ENCODE data around the gene STAU1. TPM values are rescaled to one million over a fixed set of nuclear protein-coding genes. Genes with fewer than 3 reads are reported as not detected.

STAU1 gene
- total and polyA plus RNA-seq, 4 donors = 29.3 to 84.9 (median 56.3) TPM

DNA sequence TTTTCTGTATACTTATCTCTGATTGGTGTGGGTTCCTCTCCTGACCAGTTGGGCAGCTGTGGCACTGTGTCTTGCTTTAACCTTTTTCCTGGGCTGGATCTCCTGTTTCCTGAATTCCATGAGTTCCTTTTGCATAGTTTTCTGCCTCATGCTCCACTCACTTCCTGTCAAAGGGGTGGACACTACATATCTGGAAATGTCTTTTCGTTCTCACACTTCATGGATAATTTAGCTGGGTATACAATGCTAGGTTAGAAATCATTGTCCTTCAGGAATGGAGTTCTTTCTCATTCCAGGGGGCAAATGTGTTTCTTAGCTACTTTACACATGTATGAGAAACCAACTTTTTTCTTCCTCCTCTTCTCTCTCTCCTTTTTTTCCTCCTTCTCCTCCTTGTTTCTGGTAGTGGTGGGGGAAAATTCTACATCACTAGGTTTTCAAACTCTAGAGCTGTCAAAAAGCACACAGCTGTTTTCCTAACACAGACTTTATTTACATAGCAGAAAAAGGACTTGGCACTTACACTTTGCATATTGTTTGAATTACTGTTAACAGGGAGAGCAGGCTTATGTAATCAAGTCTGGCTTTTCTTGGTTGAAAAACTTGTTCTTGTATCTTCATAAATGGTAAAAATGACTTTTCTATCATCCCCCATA is 22.1 kb upstream of the STAU1 start:
- DNase-seq (peak in 2 of 3 donors; percentile 16 to 41), ATAC-seq (ENCODE audit: insufficient read depth, low FRiP score) (no peak)
- no peaks in the 10 kb centered on the region for H3K27me3 ChIP-seq (ENCODE audit: control insufficient read depth in 3 of 3, insufficient read depth in 3 of 3, low read length in 2 of 3)
- no peak overlapping the region for H3K27ac ChIP-seq (ENCODE audit: low read depth in 1 of 2, low read length in 1 of 2)
- no peaks in the 10 kb centered on the region for H3K4me1 ChIP-seq (ENCODE audit: control insufficient read depth in 5 of 5, insufficient read depth in 5 of 5, low read length in 5 of 5)
- H3K9ac ChIP-seq (ENCODE audit: insufficient read depth in 1 of 2, low read length in 2 of 2) = no peak overlapping the region
- WGBS, 2 donors = 76 to 84% methylated on average over 1 of the region's 1 CpG
- TF ChIP-seq, protein P1, sequence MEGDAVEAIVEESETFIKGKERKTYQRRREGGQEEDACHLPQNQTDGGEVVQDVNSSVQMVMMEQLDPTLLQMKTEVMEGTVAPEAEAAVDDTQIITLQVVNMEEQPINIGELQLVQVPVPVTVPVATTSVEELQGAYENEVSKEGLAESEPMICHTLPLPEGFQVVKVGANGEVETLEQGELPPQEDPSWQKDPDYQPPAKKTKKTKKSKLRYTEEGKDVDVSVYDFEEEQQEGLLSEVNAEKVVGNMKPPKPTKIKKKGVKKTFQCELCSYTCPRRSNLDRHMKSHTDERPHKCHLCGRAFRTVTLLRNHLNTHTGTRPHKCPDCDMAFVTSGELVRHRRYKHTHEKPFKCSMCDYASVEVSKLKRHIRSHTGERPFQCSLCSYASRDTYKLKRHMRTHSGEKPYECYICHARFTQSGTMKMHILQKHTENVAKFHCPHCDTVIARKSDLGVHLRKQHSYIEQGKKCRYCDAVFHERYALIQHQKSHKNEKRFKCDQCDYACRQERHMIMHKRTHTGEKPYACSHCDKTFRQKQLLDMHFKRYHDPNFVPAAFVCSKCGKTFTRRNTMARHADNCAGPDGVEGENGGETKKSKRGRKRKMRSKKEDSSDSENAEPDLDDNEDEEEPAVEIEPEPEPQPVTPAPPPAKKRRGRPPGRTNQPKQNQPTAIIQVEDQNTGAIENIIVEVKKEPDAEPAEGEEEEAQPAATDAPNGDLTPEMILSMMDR (IDR thresholded peaks at IDR 0.05; ENCODE audit: control extremely low read depth, extremely low read depth) = no peak
- no peaks in the 10 kb centered on the region for H3K36me3 ChIP-seq (ENCODE audit: control insufficient read depth in 4 of 4, insufficient read depth in 4 of 4, low read length in 4 of 4)
- peaks cover 0 to 5% (median 1%) of the 10 kb centered on the region in 4 donors for H3K9me3 ChIP-seq (ENCODE audit: control insufficient read depth in 4 of 4, insufficient read depth in 3 of 4, low read length in 3 of 4)
- no peak overlapping the region for H3K4me3 ChIP-seq

DNA sequence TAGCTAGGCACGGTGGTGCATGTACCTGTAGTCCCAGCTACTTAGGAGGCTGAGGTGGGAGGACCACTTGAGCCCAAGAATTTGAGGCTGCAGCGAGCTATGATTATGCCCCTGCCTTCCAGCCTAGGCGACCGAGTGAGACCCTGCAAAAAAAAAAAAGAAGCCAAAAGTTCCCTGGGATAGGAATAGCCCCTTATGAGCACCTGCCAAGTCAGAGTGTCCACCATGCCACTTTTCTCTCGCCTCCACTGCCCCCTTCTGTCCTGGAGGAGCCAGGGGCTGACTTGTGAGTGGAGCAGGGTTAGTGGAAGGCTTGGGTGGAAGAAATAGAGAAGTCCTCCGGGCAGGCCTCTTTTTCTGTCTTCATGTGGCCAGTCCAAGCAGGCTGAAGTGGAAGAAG is 18.9 kb upstream of the STAU1 start:
- 92% methylated on average over 6 of the region's 6 CpGs for WGBS, 2 donors
- DNase-seq = no peak
- no peaks in the 10 kb centered on the region for H3K27me3 ChIP-seq (ENCODE audit: control insufficient read depth in 3 of 3, insufficient read depth in 3 of 3, low read length in 2 of 3)
- H3K36me3 ChIP-seq (ENCODE audit: control insufficient read depth in 4 of 4, insufficient read depth in 4 of 4, low read length in 4 of 4) = no peaks in the 10 kb centered on the region
- ATAC-seq (ENCODE audit: insufficient read depth, low FRiP score) = no peak
- no peak overlapping the region for H3K9ac ChIP-seq (ENCODE audit: insufficient read depth in 1 of 2, low read length in 2 of 2)
- H3K9me3 ChIP-seq (ENCODE audit: control insufficient read depth in 4 of 4, insufficient read depth in 3 of 4, low read length in 3 of 4) = peaks cover 0 to 5% (median 1%) of the 10 kb centered on the region in 4 donors
- no peaks in the 10 kb centered on the region for H3K4me1 ChIP-seq (ENCODE audit: control insufficient read depth in 5 of 5, insufficient read depth in 5 of 5, low read length in 5 of 5)
- TF ChIP-seq, protein P1 (IDR thresholded peaks at IDR 0.05; ENCODE audit: control extremely low read depth, extremely low read depth) = no peak
- H3K27ac ChIP-seq (ENCODE audit: low read depth in 1 of 2, low read length in 1 of 2) = no peak overlapping the region
- no peak overlapping the region for H3K4me3 ChIP-seq

DNA sequence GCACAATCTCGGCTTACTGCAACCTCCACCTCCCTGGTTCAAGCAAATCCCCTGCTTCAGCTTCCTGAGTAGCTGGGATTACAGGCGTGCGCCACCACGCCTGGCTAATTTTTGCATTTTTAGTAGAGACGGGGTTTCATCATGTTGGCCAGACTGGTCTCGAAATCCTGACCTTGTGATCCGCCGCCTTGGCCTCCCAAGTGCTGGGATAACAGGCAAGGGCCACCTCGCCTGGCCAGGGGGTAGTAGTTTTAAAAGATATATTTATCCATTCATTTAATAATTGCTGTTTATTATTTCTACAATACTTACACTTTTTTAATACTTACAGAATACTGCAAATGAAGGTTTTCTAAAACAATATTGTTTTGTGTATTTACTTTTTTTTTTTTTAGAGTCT is 15.6 kb upstream of the STAU1 start:
- TF ChIP-seq, protein P1 (IDR thresholded peaks at IDR 0.05; ENCODE audit: control extremely low read depth, extremely low read depth) = no peak
- Histone ChIP-seq H3K36me3 (ENCODE audit: control insufficient read depth in 4 of 4, insufficient read depth in 4 of 4, low read length in 4 of 4) (no peaks in the 10 kb centered on the region), H3K27me3 (ENCODE audit: control insufficient read depth in 3 of 3, insufficient read depth in 3 of 3, low read length in 2 of 3) (no peaks in the 10 kb centered on the region), H3K9ac (ENCODE audit: insufficient read depth in 1 of 2, low read length in 2 of 2) (no peak overlapping the region), H3K4me3 (no peak overlapping the region), H3K27ac (ENCODE audit: low read depth in 1 of 2, low read length in 1 of 2) (no peak overlapping the region), H3K4me1 (ENCODE audit: control insufficient read depth in 5 of 5, insufficient read depth in 5 of 5, low read length in 5 of 5) (no peaks in the 10 kb centered on the region), H3K9me3 (ENCODE audit: control insufficient read depth in 4 of 4, insufficient read depth in 3 of 4, low read length in 3 of 4) (no peaks in the 10 kb centered on the region)
- DNase-seq (no peak), ATAC-seq (ENCODE audit: insufficient read depth, low FRiP score) (no peak)
- WGBS, 2 donors = 76 to 88% methylated on average over 9 of the region's 9 CpGs

DNA sequence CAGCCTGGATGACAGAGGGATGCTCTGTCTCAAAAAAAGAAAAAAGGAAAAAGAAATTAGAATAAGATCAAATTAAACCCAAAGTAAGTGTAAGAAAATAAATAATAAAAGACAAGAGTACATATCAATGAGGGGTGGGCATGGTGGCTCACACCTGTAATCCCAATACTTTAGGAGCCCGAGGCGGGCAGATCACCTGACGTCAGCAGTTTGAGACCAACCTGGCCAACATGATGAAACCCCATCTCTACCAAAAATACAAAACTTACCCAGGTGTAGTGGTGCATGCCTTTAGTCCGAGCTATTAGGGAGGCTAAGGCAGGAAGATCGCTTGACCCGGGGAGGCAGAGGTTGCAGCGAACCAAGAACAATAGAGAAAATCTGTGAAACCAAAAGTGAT is 14.9 kb upstream of the STAU1 start:
- no peak overlapping the region for H3K9ac ChIP-seq (ENCODE audit: insufficient read depth in 1 of 2, low read length in 2 of 2)
- DNase-seq (no peak), ATAC-seq (ENCODE audit: insufficient read depth, low FRiP score) (no peak)
- whole genome bisulfite sequencing, 2 donors = 91 to 98% methylated on average over 7 of the region's 7 CpGs
- no peak overlapping the region for H3K4me3 ChIP-seq
- H3K27ac ChIP-seq (ENCODE audit: low read depth in 1 of 2, low read length in 1 of 2) = no peak overlapping the region
- no peaks in the 10 kb centered on the region for H3K9me3 ChIP-seq (ENCODE audit: control insufficient read depth in 4 of 4, insufficient read depth in 3 of 4, low read length in 3 of 4)
- H3K4me1 ChIP-seq (ENCODE audit: control insufficient read depth in 5 of 5, insufficient read depth in 5 of 5, low read length in 5 of 5) = no peaks in the 10 kb centered on the region
- TF ChIP-seq, protein P1 (IDR thresholded peaks at IDR 0.05; ENCODE audit: control extremely low read depth, extremely low read depth) = no peak
- H3K36me3 ChIP-seq (ENCODE audit: control insufficient read depth in 4 of 4, insufficient read depth in 4 of 4, low read length in 4 of 4) = no peaks in the 10 kb centered on the region
- no peaks in the 10 kb centered on the region for H3K27me3 ChIP-seq (ENCODE audit: control insufficient read depth in 3 of 3, insufficient read depth in 3 of 3, low read length in 2 of 3)

Data from lung (tissue), 12 donors.